AG04449 (cell line): Measurements from ENCODE around the gene ZNF396.

Experiments used
- CTCF ChIA-PET: fragments of 350-600 bp; formaldehyde crosslinking; extraction: SDS; loops from one replicate; lab custom pipeline; 2021; ENCODE audit warnings: antibody characterized with exemption; lab: Yijun Ruan, JAX
- POLR2A ChIA-PET: fragments of 400-600, 350-600 bp; formaldehyde crosslinking; extraction: SDS; loops from one replicate; lab custom pipeline; 2020; ENCODE audit warnings: antibody characterized with exemption, inconsistent platforms; lab: Yijun Ruan, JAX
- DNase-seq: peaks from one replicate; pipeline ENCODE4 v3.0.0-alpha.2; 2010; ENCODE audit warnings: low read depth, low spot score
- H3K4me3 ChIP-seq: 2 replicates; pipeline ENCODE4 v1.5.1; 2011; ENCODE audit warnings: low read depth, mild to moderate bottlenecking, control low read depth, low read length
- TF ChIP-seq, protein P1 (sequence below): IDR thresholded peaks from one replicate; pipeline ENCODE4 v1.5.1; 2011; ENCODE audit warnings: mild to moderate bottlenecking, moderate library complexity, low read length, control low read depth, inconsistent platforms; ENCODE audit not compliant: insufficient read depth; ENCODE audit errors: missing control alignments

The ZNF396 gene

DNA sequence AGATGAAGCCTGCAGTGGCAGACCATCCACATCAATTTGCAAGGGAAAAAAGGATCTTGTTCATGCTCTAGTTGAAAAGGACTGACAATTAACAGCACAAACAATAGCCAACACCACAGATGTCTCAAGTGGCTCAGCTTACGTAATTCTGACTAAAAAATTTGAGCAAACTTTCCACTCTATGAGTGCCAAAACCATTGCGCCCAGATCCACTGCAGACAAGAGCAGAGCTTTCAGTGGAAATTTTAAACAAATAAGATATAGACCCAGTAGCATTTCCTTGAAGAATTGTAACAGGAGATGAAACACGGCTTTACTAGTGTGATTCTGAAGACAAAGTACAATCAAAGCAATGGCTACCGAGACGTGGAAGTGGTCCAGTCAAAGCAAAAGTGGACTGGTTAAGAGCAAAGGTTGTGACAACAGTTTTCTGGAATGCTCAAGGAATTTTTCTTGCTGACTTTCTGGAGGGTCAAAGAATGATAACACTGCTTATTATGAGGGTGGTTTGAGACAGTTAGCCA, 12.0 kb upstream of the ZNF396 start:
- ChIA-PET POLR2A (no interaction called here), CTCF (interaction anchor here (1.1 to 1.2 kb wide), 2 partner anchors 14 to 167 kb away, joined by 3 read pairs; no protein-coding TSS in a partner anchor)
- TF ChIP-seq, protein P1, sequence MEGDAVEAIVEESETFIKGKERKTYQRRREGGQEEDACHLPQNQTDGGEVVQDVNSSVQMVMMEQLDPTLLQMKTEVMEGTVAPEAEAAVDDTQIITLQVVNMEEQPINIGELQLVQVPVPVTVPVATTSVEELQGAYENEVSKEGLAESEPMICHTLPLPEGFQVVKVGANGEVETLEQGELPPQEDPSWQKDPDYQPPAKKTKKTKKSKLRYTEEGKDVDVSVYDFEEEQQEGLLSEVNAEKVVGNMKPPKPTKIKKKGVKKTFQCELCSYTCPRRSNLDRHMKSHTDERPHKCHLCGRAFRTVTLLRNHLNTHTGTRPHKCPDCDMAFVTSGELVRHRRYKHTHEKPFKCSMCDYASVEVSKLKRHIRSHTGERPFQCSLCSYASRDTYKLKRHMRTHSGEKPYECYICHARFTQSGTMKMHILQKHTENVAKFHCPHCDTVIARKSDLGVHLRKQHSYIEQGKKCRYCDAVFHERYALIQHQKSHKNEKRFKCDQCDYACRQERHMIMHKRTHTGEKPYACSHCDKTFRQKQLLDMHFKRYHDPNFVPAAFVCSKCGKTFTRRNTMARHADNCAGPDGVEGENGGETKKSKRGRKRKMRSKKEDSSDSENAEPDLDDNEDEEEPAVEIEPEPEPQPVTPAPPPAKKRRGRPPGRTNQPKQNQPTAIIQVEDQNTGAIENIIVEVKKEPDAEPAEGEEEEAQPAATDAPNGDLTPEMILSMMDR: no peak
- H3K4me3 ChIP-seq: no peak overlapping the region
- no peak for DNase-seq

DNA sequence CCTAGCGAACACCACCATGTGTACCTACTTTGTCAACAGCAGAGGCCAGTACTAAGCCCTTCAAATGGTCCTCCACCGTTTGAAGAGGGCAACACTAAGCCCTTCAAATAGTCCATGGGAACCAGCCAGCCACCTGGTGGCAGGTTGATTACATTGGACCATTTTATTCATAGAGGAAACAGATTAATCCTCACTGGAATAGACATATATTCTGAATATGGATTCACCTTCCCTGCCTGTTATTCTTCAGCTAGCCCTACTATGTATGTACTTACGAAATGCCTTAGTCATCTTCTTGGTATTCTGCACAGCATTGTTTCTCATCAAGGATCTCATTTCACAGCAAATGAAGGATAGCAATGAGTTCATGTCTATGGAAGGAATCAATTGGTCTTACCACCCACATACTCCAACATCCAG, 10.0 kb upstream of the ZNF396 start:
- no peak overlapping the region for H3K4me3 ChIP-seq
- TF ChIP-seq, protein P1: peak; percentile 5
- no peak for DNase-seq
- ChIA-PET CTCF (interaction anchor here (0.7 to 6.1 kb wide), 17 partner anchors 8 to 563 kb away, joined by 3 to 45 read pairs (median 4); partner anchors contain the start of gene ZNF396), POLR2A (interaction anchor here (1.0 kb wide), 1 partner anchor 196 kb away, joined by 3 read pairs; no protein-coding TSS in a partner anchor)

- no peak overlapping the region for H3K4me3 ChIP-seq
- TF ChIP-seq, protein P1: peak; percentile 75
- no peak for DNase-seq
- CTCF ChIA-PET: interaction anchor here (0.7 to 6.1 kb wide), 26 partner anchors 8 to 679 kb away, joined by 3 to 45 read pairs (median 4); partner anchors contain the start of gene ZNF396
- POLR2A ChIA-PET: interaction anchor here (1.0 kb wide), 1 partner anchor 196 kb away, joined by 3 read pairs; no protein-coding TSS in a partner anchor
Observed at GRCh38 chr18:35386600-35387100, 9.5 kb upstream of the ZNF396 start.

DNA sequence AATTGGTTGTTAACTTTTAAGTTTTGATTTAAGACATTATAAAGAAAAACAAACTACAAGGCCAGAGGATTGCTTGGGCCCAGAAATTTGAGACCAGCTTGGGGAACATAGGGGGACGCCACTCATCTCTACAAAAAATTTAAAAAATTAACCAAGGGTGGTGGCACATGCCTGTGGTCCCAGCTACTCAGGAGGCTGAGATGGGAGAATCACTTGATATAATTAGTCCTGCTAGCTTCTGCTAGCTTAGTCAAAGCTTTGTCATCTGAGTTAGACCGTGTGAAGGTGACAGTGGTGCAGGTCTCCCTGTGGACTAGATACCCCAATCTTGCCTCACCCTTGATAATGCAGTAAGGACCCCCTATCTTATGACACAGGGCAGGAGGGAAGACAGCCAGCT, 6.0 kb upstream of the ZNF396 start:
- H3K4me3 ChIP-seq: no peak overlapping the region
- TF ChIP-seq, protein P1: no peak
- DNase-seq: no peak
- POLR2A ChIA-PET: no interaction called here
- CTCF ChIA-PET: interaction anchor here (0.9 to 6.1 kb wide), 2 partner anchors 9 to 24 kb away, joined by 3 to 45 read pairs; no protein-coding TSS in a partner anchor

DNA sequence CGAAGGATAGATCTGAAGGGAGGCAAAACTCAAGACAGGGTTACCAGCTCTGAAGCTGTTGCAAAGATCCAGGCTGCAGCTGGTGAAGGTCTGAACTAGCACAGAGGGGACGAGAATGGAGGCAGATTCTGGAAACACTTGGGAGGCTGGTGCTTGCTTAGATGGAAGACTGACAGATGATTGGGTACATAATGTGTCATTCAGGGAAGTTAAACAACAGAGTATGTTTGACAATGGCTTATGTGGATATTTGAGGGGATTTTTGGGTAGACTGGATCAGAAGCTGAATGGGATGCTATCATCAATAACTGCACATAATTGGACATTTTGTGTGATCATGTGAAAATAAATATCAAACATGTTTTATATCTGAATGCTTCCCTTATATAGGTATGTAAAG, 2.3 kb upstream of the ZNF396 start:
- CTCF ChIA-PET: interaction anchor here (0.6 to 1.3 kb wide), 2 partner anchors 8 to 609 kb away, joined by 4 read pairs; no protein-coding TSS in a partner anchor

DNA sequence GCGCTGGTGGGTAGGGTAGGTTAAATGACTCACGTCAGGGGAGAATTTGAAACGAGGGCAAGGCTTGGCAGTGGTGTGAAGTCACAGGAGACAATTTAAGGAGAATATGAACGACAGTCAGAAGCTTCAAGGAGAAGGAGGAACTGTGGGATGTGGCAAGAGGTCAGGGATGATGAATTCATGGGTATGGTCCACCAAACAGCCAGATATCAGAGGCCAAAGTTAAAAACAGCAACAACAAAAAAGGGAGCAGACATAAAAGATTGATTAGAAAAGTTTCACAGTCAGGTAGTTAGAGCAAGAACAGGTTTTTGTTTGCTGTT, 1.4 kb upstream of the ZNF396 start:
- peak overlapping the region; percentile 15; the same call in 1 of the 2 replicates for H3K4me3 ChIP-seq
- DNase-seq: no peak
- CTCF ChIA-PET: no interaction called here
- TF ChIP-seq, protein P1: no peak
- POLR2A ChIA-PET: no interaction called here

More for the DNA sequence above, 2.3 kb upstream of the ZNF396 start:
- TF ChIP-seq, protein P1: no peak
- H3K4me3 ChIP-seq: no peak overlapping the region
- POLR2A ChIA-PET: no interaction called here
- DNase-seq: no peak
